ENCODE data around the gene TSHZ1. TPM values are rescaled to one million over a fixed set of nuclear protein-coding genes. Genes with fewer than 3 reads are reported as not detected.

TSHZ1 gene
- polyA plus RNA-seq, 1 of the 3 experiments (the other 2 are of a cell fraction), result 2.6 TPM

DNA sequence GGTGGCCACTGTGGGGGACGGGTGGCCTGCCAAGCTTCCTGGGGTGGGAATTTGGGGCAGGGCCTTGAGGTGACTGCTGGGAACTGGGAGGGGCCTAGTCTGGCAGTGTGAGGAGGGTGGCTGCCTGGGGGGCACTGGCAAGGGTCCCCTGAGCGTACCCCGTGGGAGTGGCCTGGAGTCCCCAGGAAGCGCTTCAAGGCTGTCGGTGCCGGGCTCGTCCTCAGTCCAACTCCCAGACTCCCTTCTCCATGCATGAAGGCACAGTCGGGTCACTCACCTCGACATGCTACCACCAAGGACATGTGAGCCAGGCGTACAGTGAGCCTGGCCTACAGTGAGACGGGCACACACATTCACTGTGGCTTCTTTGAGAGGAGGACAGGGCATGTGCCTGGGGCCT is 111.6 kb downstream of the TSHZ1 start:
- H3K36me3 ChIP-seq (replicated peaks in 1 of 2; ENCODE audit: control insufficient read depth in 1 of 2, insufficient read depth in 2 of 2, low read length in 1 of 2), result no peaks in the 10 kb centered on the region
- no peaks in the 10 kb centered on the region for H3K79me2 ChIP-seq (ENCODE audit: insufficient read depth)
- ChIA-PET POLR2A (no interaction called here), CTCF (interaction anchor here (1.3 kb wide), 1 partner anchor 80 kb away, joined by 3 read pairs; no protein-coding TSS in a partner anchor)
- no peaks in the 10 kb centered on the region for H3K27me3 ChIP-seq (ENCODE audit: insufficient read depth)
- H3K4me3 ChIP-seq (ENCODE audit: low read depth in 2 of 2, low read length in 1 of 2), result no peak overlapping the region
- H3K4me2 ChIP-seq, result no peak overlapping the region
- no CpG with 5 or more reads among the region's 11 CpGs for WGBS (ENCODE audit: low lambda C conversion rate)
- H4K20me1 ChIP-seq (ENCODE audit: insufficient read depth), result no peaks in the 10 kb centered on the region
- DNase-seq, result no peak
- H3K9me3 ChIP-seq, result peaks cover 7% of the 10 kb centered on the region; the same call in 1 of the 2 replicates
- no peak overlapping the region for H3K9ac ChIP-seq
- H3K4me1 ChIP-seq (ENCODE audit: control insufficient read depth in 1 of 2, insufficient read depth in 2 of 2, low read depth in 1 of 2, low read length in 1 of 2), result no peaks in the 10 kb centered on the region; a peak in 1 of 4 replicates
- no peak overlapping the region for H2AFZ ChIP-seq (ENCODE audit: low read depth)
- H3K9me2 ChIP-seq, result no peaks in the 10 kb centered on the region
- TF ChIP-seq, protein P1, sequence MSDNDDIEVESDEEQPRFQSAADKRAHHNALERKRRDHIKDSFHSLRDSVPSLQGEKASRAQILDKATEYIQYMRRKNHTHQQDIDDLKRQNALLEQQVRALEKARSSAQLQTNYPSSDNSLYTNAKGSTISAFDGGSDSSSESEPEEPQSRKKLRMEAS (IDR thresholded peaks at IDR 0.05; ENCODE audit: low read depth), result no peak
- TF ChIP-seq MEF2A (IDR thresholded peaks at IDR 0.05; ENCODE audit: borderline replicate concordance, low read depth) (no peak), ELF1 (IDR thresholded peaks at IDR 0.05) (no peak), TCF12 (IDR thresholded peaks at IDR 0.05) (no peak), RFX5 (IDR thresholded peaks at IDR 0.05; ENCODE audit: low read length) (no peak), FOXM1 (IDR thresholded peaks at IDR 0.05; ENCODE audit: low read depth) (no peak), NRF1 (IDR thresholded peaks at IDR 0.05; ENCODE audit: low read depth, low read length) (no peak), RAD21 (IDR thresholded peaks at IDR 0.05; ENCODE audit: low read length) (no peak), SIN3A (IDR thresholded peaks at IDR 0.05; ENCODE audit: borderline replicate concordance, low read depth, low read length) (no peak)
- TF ChIP-seq, protein P2, sequence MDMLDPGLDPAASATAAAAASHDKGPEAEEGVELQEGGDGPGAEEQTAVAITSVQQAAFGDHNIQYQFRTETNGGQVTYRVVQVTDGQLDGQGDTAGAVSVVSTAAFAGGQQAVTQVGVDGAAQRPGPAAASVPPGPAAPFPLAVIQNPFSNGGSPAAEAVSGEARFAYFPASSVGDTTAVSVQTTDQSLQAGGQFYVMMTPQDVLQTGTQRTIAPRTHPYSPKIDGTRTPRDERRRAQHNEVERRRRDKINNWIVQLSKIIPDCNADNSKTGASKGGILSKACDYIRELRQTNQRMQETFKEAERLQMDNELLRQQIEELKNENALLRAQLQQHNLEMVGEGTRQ (IDR thresholded peaks at IDR 0.05; ENCODE audit: borderline replicate concordance, low read depth, low read length), result no peak
- TF ChIP-seq, protein P3, sequence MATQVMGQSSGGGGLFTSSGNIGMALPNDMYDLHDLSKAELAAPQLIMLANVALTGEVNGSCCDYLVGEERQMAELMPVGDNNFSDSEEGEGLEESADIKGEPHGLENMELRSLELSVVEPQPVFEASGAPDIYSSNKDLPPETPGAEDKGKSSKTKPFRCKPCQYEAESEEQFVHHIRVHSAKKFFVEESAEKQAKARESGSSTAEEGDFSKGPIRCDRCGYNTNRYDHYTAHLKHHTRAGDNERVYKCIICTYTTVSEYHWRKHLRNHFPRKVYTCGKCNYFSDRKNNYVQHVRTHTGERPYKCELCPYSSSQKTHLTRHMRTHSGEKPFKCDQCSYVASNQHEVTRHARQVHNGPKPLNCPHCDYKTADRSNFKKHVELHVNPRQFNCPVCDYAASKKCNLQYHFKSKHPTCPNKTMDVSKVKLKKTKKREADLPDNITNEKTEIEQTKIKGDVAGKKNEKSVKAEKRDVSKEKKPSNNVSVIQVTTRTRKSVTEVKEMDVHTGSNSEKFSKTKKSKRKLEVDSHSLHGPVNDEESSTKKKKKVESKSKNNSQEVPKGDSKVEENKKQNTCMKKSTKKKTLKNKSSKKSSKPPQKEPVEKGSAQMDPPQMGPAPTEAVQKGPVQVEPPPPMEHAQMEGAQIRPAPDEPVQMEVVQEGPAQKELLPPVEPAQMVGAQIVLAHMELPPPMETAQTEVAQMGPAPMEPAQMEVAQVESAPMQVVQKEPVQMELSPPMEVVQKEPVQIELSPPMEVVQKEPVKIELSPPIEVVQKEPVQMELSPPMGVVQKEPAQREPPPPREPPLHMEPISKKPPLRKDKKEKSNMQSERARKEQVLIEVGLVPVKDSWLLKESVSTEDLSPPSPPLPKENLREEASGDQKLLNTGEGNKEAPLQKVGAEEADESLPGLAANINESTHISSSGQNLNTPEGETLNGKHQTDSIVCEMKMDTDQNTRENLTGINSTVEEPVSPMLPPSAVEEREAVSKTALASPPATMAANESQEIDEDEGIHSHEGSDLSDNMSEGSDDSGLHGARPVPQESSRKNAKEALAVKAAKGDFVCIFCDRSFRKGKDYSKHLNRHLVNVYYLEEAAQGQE (IDR thresholded peaks at IDR 0.05; ENCODE audit: low read depth, low read length), result no peak
- H3F3A ChIP-seq (replicated peaks; ENCODE audit: insufficient read depth), result no peaks in the 10 kb centered on the region
- no peak overlapping the region for H3K27ac ChIP-seq (ENCODE audit: low read depth in 2 of 2, low read length in 1 of 2)

DNA sequence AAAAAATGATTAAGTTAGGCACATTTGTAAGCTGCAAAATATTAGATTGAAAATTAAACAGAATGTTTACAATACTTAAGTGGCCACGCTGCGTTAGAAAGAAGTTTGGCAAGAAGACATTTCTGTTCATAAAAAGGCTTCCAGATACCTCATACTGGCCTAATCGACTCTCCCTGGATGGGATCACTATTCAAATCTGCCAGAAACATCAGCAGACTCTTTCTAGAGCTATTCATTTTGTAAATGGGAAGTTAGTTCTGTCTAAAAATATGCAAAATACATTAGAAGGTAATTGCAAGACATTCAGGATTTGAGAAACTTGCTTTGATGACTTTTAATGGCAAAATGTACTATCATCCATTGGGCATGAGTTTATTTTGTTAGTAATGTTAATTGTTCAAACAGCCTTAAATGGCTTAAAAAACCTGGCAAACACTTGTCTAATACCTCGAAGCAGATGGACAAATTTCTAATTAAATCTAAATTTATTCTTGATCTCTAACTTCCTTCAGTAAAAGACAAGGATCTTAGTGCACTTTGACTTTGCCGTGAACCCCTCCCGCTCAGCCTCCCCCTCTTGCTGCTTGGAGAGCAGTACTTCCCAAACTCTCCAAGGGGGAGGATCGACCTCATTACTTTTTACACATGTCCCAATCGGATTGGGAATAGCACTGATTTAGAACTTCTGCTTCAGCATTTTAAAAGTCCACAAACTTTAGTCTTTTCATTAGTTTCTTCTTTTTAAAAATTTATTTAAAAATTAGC is 113.4 kb downstream of the TSHZ1 start:
- CTCF ChIA-PET, result no interaction called here
- Histone ChIP-seq H3K9me2 (no peaks in the 10 kb centered on the region), H3K9ac (no peak overlapping the region), H3K4me3 (ENCODE audit: low read depth in 2 of 2, low read length in 1 of 2) (no peak overlapping the region), H3K4me2 (no peak overlapping the region), H4K20me1 (ENCODE audit: insufficient read depth) (no peaks in the 10 kb centered on the region), H3K79me2 (ENCODE audit: insufficient read depth) (no peaks in the 10 kb centered on the region), H3K27me3 (ENCODE audit: insufficient read depth) (no peaks in the 10 kb centered on the region), H3K27ac (ENCODE audit: low read depth in 2 of 2, low read length in 1 of 2) (no peak overlapping the region), H3K9me3 (peaks cover 7% of the 10 kb centered on the region; the same call in 1 of the 2 replicates), H2AFZ (ENCODE audit: low read depth) (no peak overlapping the region), H3F3A (replicated peaks; ENCODE audit: insufficient read depth) (no peaks in the 10 kb centered on the region), H3K4me1 (ENCODE audit: control insufficient read depth in 1 of 2, insufficient read depth in 2 of 2, low read depth in 1 of 2, low read length in 1 of 2) (no peaks in the 10 kb centered on the region; a peak in 1 of 4 replicates), H3K36me3 (replicated peaks in 1 of 2; ENCODE audit: control insufficient read depth in 1 of 2, insufficient read depth in 2 of 2, low read length in 1 of 2) (no peaks in the 10 kb centered on the region)
- WGBS (ENCODE audit: low lambda C conversion rate), result 43% methylated on average over 8 of the region's 8 CpGs
- TF ChIP-seq, protein P4, sequence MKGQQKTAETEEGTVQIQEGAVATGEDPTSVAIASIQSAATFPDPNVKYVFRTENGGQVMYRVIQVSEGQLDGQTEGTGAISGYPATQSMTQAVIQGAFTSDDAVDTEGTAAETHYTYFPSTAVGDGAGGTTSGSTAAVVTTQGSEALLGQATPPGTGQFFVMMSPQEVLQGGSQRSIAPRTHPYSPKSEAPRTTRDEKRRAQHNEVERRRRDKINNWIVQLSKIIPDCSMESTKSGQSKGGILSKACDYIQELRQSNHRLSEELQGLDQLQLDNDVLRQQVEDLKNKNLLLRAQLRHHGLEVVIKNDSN (IDR thresholded peaks at IDR 0.05; ENCODE audit: borderline replicate concordance, low read depth), result no peak
- no peak for DNase-seq
- POLR2A ChIA-PET, result no interaction called here

Data from SK-N-SH (cell line).